OCI-LY1 (cell line): ENCODE data around the gene NPAS3.

Source experiments
- EZH2 ChIP-seq: fragments of 200-600 bp; sonication (generic), shearing (Covaris generic); IDR thresholded peaks from 2 replicates; pipeline ENCODE4 v1.8.0; 2017; ENCODE audit warnings: borderline replicate concordance, mixed run types, mild to moderate bottlenecking, antibody characterized with exemption, low read length, moderate library complexity, mixed read lengths
- TF ChIP-seq, protein P1 (sequence below): fragments of 200-600 bp; sonication (generic), shearing (Covaris generic); IDR thresholded peaks from 2 replicates; pipeline ENCODE4 v1.5.1; 2017; ENCODE audit warnings: mild to moderate bottlenecking, antibody characterized with exemption, low read length, moderate library complexity, mixed read lengths

DNA sequence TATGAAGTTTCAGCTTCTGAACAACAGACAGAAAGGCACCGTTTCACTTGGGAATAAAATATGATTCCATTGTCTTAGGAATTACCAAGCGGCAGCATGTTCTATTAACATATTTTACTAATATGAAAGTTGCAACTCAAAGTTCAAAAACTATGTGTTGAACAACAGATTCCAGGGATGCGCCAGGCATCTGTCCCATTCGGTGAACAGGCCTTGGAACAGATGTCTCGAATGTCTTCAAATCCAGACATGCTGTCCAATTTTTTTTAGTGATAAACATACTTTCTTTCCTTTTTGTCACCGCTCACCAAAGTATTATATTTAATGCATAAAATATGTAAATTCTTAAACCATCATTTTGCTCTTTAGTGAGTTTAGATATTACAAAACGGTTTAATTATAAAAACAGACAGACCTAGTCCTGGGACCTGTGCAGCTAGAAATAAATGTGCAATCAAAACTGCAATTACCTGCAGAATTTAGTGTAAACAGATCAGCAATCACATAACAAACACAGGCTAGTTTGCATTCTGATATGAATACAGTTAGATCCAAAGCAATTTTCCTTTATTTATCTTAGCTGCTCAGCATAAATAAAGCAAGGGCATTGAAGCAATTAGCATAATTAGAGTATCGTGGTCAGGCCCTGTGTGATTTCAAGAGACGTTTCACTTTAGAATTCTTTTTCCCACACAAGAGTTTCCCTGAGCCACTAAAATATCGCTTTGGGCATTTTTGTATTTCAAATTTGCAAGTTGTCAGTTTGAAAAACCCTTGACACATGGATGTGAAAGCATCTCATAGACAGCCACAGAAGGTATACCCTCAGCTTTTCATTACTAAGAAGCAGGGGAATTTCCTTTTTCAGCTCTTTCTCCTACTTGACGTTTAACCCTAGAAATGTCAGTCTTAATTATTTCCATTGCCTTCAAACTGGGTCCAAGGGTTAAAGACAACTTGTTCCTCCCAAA lies 591.4 kb downstream of the NPAS3 start:
- TF ChIP-seq, protein P1, sequence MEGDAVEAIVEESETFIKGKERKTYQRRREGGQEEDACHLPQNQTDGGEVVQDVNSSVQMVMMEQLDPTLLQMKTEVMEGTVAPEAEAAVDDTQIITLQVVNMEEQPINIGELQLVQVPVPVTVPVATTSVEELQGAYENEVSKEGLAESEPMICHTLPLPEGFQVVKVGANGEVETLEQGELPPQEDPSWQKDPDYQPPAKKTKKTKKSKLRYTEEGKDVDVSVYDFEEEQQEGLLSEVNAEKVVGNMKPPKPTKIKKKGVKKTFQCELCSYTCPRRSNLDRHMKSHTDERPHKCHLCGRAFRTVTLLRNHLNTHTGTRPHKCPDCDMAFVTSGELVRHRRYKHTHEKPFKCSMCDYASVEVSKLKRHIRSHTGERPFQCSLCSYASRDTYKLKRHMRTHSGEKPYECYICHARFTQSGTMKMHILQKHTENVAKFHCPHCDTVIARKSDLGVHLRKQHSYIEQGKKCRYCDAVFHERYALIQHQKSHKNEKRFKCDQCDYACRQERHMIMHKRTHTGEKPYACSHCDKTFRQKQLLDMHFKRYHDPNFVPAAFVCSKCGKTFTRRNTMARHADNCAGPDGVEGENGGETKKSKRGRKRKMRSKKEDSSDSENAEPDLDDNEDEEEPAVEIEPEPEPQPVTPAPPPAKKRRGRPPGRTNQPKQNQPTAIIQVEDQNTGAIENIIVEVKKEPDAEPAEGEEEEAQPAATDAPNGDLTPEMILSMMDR = no peak
- no peak for TF ChIP-seq EZH2
